MM.1S (cell line): ENCODE results near the gene FIBCD1.

ENCODE experiments used
- EZH2 ChIP-seq: fragments of 300-600 bp; sonication (generic); optimal IDR thresholded peaks from 2 replicates; pipeline ENCODE3; 2017; ENCODE audit warnings: low read depth, mild to moderate bottlenecking, antibody characterized with exemption, low read length, mixed read lengths
- TF ChIP-seq, protein P1 (sequence below): fragments of 300-600 bp; sonication (generic); IDR thresholded peaks from 2 replicates; pipeline ENCODE4 v1.5.1; 2016; ENCODE audit warnings: antibody characterized with exemption, low read length, mixed read lengths

DNA sequence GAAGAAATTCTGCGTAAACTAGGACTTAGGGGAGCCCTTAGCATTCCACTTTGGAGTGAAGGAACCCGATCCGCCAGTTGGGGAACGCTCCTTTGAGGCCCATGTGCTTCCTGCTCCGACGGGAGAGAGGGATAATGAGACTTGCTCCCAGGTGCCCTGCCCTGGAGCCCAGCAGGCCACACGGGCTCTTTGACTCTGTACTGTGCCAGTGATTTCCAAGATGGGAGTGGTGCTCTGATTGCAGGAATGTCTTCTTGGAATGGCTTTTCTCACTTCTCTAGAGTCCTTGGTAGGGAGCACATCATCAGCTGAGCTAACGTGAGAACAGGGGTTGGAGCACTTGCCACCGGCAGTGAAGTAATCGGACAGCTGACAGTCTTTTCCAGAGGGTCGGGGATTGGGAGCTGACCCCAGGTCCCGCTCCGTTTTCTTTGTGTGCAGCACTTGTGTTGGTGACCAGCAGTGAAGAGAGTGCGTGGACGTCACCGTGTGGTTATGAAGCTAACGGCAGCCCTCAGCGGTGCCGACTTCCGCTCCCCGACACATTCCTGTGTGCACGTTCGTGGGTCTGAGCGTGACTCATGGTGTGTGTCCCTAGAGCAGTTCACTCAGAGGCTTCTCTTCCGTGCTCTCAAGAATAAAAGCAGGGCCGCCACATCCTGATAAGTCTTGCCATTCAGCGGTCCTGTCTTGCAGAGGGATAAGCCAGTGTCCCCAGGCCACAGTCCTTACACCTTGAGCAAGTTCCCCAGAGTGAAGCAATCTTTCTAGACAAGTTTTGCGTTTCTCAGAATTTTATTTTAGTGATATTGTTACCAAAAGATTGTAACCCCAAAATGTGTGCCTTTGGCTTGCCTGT is 78.4 kb downstream of the FIBCD1 start:
- TF ChIP-seq, protein P1, sequence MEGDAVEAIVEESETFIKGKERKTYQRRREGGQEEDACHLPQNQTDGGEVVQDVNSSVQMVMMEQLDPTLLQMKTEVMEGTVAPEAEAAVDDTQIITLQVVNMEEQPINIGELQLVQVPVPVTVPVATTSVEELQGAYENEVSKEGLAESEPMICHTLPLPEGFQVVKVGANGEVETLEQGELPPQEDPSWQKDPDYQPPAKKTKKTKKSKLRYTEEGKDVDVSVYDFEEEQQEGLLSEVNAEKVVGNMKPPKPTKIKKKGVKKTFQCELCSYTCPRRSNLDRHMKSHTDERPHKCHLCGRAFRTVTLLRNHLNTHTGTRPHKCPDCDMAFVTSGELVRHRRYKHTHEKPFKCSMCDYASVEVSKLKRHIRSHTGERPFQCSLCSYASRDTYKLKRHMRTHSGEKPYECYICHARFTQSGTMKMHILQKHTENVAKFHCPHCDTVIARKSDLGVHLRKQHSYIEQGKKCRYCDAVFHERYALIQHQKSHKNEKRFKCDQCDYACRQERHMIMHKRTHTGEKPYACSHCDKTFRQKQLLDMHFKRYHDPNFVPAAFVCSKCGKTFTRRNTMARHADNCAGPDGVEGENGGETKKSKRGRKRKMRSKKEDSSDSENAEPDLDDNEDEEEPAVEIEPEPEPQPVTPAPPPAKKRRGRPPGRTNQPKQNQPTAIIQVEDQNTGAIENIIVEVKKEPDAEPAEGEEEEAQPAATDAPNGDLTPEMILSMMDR, result no peak
- TF ChIP-seq EZH2, result no peak
